Non-pigmented ciliary epithelial cell (primary cell): ENCODE results near the gene SERPINE1.

Source experiments
- DNase-seq: peaks from one replicate; pipeline ENCODE4 v3.0.0-alpha.2; 2010; ENCODE audit warnings: low read depth

Gene SERPINE1

DNA sequence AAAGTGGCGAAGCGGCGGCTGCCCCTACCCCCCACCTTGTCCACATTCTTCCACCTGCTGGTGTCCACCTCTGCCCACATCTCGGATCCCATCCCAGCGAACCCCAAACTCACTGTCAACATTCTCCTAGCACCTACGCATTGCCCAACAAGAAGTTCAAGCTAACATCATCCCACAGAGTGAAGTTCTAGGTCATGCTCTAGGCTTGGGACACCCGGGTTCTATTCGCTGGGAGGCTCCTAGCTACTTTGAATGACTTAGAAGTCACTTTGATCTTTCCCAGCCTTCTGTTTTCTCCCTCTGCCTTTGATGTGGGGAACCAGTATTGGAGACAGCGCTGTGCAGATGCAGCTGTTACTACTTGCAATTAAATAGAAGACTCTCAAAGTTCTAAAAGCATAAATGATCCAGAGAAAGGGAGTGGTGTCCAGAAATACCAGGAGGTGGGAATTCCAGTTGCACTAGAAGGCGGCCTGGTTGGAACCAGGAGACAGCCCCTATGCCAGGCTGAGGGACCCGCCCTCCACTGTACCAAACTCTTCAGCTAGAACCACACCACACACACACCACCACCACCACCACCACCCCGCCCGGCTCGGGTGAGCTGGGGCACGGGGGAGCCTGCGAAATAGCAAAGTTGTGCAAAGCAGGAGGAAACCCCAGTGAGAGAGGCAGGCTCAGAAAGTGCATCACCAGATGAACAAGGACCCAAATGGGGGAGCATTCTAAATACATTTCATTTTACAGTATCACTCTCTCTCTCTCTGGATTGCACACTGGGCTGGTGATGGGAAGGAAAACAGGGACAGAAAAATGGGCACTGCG lies 43.9 kb downstream of the SERPINE1 start:
- DNase-seq: no peak

- no peak for DNase-seq
Measured at GRCh38 chr7:101171442-101171837, 44.5 kb downstream of the SERPINE1 start.

DNA sequence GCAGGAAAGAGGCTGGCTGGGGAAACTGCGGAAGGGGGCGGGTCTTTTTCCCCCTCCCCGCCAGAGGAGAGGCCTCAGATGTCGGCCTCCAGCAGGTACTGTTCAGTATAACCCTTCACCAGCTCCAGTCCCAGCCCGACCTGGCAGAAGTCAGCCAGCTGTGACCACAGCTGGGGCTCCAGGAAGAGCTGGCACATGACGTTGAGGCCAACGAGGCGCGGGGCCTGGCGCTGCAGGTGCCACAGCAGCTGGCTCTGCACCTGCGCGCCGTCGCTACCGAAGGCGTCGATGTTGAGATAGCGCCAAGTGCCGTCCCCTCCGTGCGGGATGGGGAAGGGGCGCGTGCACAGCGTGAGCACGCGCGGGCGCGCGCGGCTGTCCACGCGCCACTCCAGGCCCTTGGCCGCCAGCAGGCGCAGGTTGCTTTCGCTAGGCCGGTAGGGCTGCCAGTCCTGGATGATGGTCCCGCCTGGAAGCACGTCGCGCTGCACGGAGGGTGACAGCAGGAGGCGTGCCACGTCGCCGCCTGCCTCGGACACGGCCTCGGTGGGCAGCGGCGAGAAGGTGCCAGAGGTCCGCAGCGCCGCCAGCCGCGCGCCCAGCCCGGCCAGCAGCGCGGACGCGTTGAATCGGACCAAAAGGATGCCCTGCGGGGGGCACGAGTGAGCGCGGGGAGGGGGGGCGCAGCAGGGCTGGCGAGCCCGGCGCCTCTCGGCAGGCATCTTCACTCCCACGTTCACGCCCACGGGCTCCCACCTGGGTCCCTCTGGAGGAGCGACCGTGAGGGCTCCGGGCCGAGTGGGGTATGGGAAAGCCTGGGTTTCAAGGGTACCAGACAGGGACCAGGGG lies 45.3 kb downstream of the SERPINE1 start:
- DNase-seq: no peak

DNA sequence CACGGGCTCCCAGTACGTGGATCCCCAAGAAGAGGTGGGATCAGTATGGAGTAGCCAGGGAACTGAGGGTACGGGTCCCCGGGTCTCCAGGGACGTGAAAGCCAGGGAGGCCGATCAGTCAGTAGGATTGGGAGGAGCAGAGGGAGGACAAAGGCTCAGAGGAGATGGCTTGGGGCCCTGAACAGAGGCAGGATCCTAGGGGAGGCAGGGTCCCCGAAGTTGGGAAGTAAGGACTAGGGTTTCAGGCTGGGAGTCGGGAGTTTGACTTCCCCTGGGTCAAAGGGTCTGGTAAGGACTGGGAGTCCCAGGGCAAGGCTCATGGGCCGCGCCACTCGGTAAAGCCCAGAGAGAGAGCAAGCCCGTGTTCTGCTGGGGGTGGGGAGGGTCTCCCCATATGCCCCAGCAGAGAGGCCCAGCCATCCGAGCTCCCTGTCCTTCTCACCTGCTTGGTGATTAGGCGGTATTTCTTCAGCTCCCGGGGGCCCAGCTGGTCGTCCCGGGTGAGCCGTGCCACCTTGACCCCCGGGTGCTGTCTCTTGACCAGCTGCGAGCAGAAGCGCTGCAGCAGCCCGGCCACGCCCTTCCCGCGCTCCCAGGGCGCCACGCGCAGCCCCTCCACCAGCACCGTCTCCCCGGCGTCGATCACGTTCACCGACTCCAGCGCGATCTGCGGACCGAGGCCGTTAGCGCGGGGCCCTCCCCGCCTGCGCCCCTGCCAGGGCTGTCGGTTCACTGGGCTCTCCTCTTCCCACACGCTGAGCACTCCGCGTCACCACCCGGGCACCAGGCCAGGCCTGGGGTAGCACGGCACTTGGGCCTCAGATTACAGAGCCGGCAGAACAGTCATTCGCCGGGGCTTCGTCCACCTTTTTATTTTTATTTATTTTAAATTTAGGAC lies 46.2 kb downstream of the SERPINE1 start:
- no peak for DNase-seq

DNA sequence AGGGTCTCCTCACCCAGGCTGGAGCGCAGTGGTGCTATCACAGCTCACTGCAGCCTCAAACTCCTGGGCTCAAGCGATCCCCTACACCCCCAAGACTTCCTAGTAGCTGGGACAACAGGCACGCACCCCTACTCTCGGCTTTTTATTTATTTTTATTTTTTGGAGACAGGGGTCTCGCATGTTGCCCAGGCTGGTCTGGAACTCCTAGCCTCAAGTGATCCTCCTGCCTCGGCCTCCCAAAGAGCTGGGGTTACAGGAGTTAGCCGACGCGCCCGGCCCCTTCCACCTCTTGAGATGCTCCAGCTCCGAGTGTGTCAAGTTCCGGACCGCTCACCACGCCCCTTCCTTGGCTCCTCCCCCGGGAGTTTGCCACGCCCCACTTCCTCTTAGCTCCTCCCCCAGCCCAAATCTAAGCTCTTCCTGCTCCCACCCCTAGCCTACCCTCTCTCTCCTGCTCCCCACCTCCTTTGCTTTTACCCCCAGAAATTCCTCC lies 46.9 kb downstream of the SERPINE1 start:
- DNase-seq: no peak

DNA sequence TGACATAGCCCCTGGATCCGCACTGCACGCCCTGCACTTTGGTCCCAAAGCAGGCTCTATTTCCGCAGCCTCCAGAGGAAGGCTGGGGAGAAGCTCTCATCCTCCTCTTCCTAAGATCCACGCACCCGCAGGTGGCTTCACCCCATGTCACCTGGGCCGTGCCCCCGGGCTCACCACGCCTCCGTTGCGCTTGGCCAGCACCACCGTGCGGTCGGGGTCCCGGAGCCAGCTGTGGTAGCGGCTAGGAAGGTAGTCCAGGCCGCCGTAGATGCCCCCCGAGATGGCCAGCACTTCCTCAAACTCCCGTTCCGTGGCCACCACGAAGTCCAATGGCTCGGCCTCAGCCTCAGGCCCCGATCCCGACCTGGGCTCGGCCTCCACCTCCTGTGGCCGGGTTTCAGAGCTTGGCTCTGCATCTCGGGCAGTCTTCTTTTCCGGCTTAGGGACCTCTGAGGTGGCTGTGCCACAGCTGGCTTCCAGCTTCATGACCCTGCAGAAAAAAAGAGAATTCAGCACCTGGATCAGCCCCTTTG lies 47.5 kb downstream of the SERPINE1 start:
- DNase-seq: no peak

- no peak for DNase-seq
Measured at GRCh38 chr7:101175664-101176063, 48.8 kb downstream of the SERPINE1 start.

- DNase-seq: no peak
Measured at GRCh38 chr7:101177644-101178043, 50.7 kb downstream of the SERPINE1 start.

DNA sequence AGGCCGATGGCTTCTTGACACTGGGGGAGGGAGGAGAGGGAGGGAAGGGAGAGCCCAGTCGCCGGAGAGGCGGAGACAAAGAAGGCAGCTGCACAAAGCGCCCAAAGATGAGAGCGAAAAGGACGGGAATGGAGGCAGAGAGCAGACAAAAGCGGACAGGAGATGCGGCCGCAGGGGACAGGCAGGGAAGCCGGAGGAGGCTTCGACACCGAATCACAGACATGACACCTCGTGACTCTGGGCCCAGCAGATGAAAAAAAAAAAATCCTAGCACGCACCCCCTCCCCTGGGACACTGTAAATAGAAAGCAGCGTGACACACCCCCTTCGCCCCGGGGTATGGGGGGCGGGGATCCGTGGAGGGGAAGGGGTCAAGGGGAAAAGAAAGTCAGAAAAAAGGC lies 52.2 kb downstream of the SERPINE1 start:
- DNase-seq: no peak

- no peak for DNase-seq
Measured at GRCh38 chr7:101179713-101180112, 52.8 kb downstream of the SERPINE1 start.

DNA sequence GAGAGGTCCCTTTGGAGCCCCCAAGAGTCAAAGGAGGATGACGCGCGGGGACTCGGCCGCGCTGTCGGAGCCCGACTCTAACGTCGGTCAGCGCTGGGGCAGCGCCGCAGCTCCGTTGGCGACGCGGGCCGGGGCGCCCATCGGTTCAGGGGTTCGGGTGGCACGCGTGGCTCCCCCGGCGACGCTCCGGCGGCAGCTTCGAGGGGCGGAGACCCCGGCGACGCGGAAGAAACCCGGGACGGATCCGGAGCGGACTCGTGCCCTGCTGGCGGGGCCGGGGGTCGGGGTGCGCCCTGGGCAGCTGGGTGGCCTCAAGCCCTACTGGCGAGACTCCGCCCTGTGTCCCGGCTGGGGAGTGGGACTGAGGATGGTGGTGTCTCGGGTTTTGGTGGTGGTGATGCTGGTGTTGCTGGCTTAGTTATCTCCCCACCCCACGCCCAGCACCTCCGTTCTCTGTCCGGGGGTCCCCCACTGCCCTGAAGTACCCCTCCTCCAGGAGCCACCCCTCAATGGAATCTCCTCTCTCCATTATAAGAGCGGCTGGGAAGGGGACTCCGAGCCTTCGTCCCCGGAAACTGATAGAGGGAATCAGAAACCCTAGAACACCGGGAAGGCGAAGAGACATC lies 53.3 kb downstream of the SERPINE1 start, which contains the start of gene NAT16:
NAT16 (minus strand) TSS at position 164 of the 626 bp plus-strand sequence. CDS start 5,486 bp downstream, outside the sequence.
- DNase-seq: no peak

DNA sequence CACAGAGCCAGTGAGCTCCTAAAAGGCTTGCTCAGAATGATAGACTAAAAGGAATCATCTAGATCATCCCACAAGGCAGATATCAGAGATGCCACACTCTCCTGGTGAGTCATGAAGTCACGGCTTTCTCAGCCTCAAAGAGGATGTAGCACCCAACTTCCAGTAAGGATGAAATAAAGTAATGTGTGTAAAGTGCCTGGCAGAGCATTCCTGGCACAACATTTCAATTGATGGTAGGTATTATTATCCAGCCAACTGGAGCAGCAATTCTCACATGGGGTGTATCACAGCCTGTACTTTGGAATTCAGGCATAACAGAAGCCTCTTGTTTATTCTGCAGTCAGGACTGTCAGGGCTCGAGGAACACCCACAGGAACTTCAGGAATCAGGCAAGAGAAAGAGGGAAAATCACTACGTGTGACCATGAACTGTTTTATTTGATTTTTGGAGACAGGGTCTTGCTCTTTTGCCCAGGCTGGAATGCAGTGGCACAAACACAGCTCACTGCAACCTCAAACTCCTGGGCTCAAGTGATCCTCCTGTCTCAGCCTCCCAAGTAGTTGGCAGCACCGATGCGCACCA lies 58.4 kb downstream of the SERPINE1 start:
- DNase-seq: no peak

- no peak for DNase-seq
Measured at GRCh38 chr7:101186194-101186593, 59.3 kb downstream of the SERPINE1 start.

- no peak for DNase-seq
Measured at GRCh38 chr7:101186844-101187428, 60.0 kb downstream of the SERPINE1 start.
